H9 (cell line): ENCODE results near the gene RASL10A. TPM values are rescaled to one million over a fixed set of nuclear protein-coding genes. Genes with fewer than 3 reads are reported as not detected.

Experiments
- DNase-seq: peaks from one replicate; pipeline ENCODE4 v3.0.0-alpha.2; 2017
- H2AFZ ChIP-seq: one replicate; pipeline ENCODE4 v1.6.1; 2013; ENCODE audit warnings: mild to moderate bottlenecking, low read length, control low read depth, moderate library complexity
- H2AK5ac ChIP-seq: 2 replicates; pipeline ENCODE4 v1.6.1; 2013; ENCODE audit warnings: low read length, control low read depth, mixed read lengths; ENCODE audit not compliant: insufficient read length
- H2BK120ac ChIP-seq: one replicate; pipeline ENCODE4 v1.6.1; 2013; ENCODE audit warnings: low read depth, mild to moderate bottlenecking, low read length, control low read depth, inconsistent platforms; ENCODE audit not compliant: poor library complexity, severe bottlenecking
- H2BK12ac ChIP-seq: 2 replicates; pipeline ENCODE4 v1.6.1; 2013; ENCODE audit warnings: low read length, control low read depth, mixed read lengths, low read depth; ENCODE audit not compliant: insufficient read length
- H2BK15ac ChIP-seq: 2 replicates; pipeline ENCODE4 v1.6.1; 2013; ENCODE audit warnings: low read depth, low read length, control low read depth
- H2BK20ac ChIP-seq: one replicate; pipeline ENCODE4 v1.6.1; 2013; ENCODE audit warnings: low read depth, mild to moderate bottlenecking, low read length, control low read depth, inconsistent platforms; ENCODE audit not compliant: poor library complexity, severe bottlenecking
- H2BK5ac ChIP-seq: 2 replicates; pipeline ENCODE4 v1.6.1; 2013; ENCODE audit warnings: low read length, control low read depth, mixed read lengths; ENCODE audit not compliant: insufficient read length
- H3K14ac ChIP-seq: 2 replicates; pipeline ENCODE4 v1.6.1; 2013; ENCODE audit warnings: low read length, control low read depth; ENCODE audit not compliant: insufficient read depth
- H3K18ac ChIP-seq: 2 replicates; pipeline ENCODE4 v1.6.1; 2013; ENCODE audit warnings: low read depth, mild to moderate bottlenecking, mixed read lengths, low read length, control low read depth; ENCODE audit not compliant: insufficient read length
- H3K23ac ChIP-seq: 2 replicates; pipeline ENCODE4 v1.6.1; 2013; ENCODE audit warnings: low read length, control low read depth, mixed read lengths, low read depth; ENCODE audit not compliant: insufficient read length
- H3K23me2 ChIP-seq: 2 replicates; pipeline ENCODE4 v1.6.1; 2013; ENCODE audit warnings: low read depth, mild to moderate bottlenecking, mixed read lengths, low read length, control low read depth; ENCODE audit not compliant: insufficient read length, poor library complexity, severe bottlenecking
- H3K27ac ChIP-seq: 2 replicates; pipeline ENCODE4 v1.5.1; 2013; ENCODE audit warnings: low read length, control low read depth, mixed read lengths, low read depth; ENCODE audit not compliant: insufficient read length
- H3K27me3 ChIP-seq: 2 replicates; pipeline ENCODE4 v1.6.1; 2013; ENCODE audit warnings: low read length, control low read depth, inconsistent platforms; ENCODE audit not compliant: insufficient read depth
- H3K4ac ChIP-seq: 2 replicates; pipeline ENCODE4 v1.6.1; 2013; ENCODE audit warnings: low read depth, mild to moderate bottlenecking, control low read depth, inconsistent platforms, low read length, moderate library complexity
- H3K4me1 ChIP-seq: 2 replicates; pipeline ENCODE4 v1.6.1; 2013; ENCODE audit warnings: low read length, control low read depth, inconsistent platforms; ENCODE audit not compliant: insufficient read depth
- H3K4me2 ChIP-seq: 2 replicates; pipeline ENCODE4 v1.6.1; 2013; ENCODE audit warnings: low read length, control low read depth, mixed read lengths; ENCODE audit not compliant: insufficient read length, insufficient read depth
- H3K56ac ChIP-seq: 2 replicates; pipeline ENCODE4 v1.6.1; 2013; ENCODE audit warnings: low read depth, mild to moderate bottlenecking, mixed read lengths, low read length, control low read depth; ENCODE audit not compliant: insufficient read length
- H3K79me1 ChIP-seq: 2 replicates; pipeline ENCODE4 v1.6.1; 2013; ENCODE audit warnings: low read depth, mild to moderate bottlenecking, moderate library complexity, low read length, control low read depth, inconsistent platforms; ENCODE audit not compliant: insufficient read depth, poor library complexity, severe bottlenecking
- H3K79me2 ChIP-seq: 2 replicates; pipeline ENCODE4 v1.6.1; 2013; ENCODE audit warnings: low read length, control low read depth, inconsistent platforms; ENCODE audit not compliant: insufficient read depth
- H3K9ac ChIP-seq: 2 replicates; pipeline ENCODE4 v1.6.1; 2013; ENCODE audit warnings: low read length, control low read depth, mixed read lengths; ENCODE audit not compliant: insufficient read length; ENCODE audit errors: extremely low read depth
- H3K9me3 ChIP-seq: one replicate; pipeline ENCODE4 v1.6.1; 2013; ENCODE audit warnings: low read depth, low read length, inconsistent platforms; ENCODE audit not compliant: control insufficient read depth
- H3T11ph ChIP-seq: one replicate; pipeline ENCODE4 v1.6.1; 2013; ENCODE audit warnings: mild to moderate bottlenecking, low read length, control low read depth, inconsistent platforms
- H4K20me1 ChIP-seq: one replicate; pipeline ENCODE4 v1.6.1; 2013; ENCODE audit not compliant: control insufficient read depth, insufficient read length, insufficient read depth
- H4K5ac ChIP-seq: 2 replicates; pipeline ENCODE4 v1.6.1; 2013; ENCODE audit warnings: low read depth, mild to moderate bottlenecking, mixed read lengths, low read length, control low read depth; ENCODE audit not compliant: insufficient read length
- H4K8ac ChIP-seq: replicated peaks from 2 replicates; pipeline ENCODE4 v1.6.1; 2013; ENCODE audit warnings: low read length, control low read depth, mixed read lengths, low read depth; ENCODE audit not compliant: insufficient read length
- H4K91ac ChIP-seq: 2 replicates; pipeline ENCODE4 v1.6.1; 2013; ENCODE audit warnings: low read depth, mild to moderate bottlenecking, moderate library complexity, mixed read lengths, low read length, control low read depth; ENCODE audit not compliant: insufficient read length
- H3K27ac Mint-ChIP-seq, 3 experiments: 2 replicates in 2 of 3; 3 replicates in 1 of 3; pipeline ENCODE4 v1.8.0; 2020 to 2021; ENCODE audit warnings: mixed read lengths in 3 of 3, mild to moderate bottlenecking in 1 of 3, moderate library complexity in 1 of 3
- H3K27me3 Mint-ChIP-seq: 2 replicates; pipeline ENCODE4 v1.8.0; 2021; ENCODE audit warnings: low read depth, mild to moderate bottlenecking, moderate library complexity, mixed read lengths
- H3K36me3 Mint-ChIP-seq, 3 experiments: 2 replicates in 2 of 3; 3 replicates in 1 of 3; pipeline ENCODE4 v1.8.0; 2020 to 2021; ENCODE audit warnings: low read depth in 3 of 3, mixed read lengths in 3 of 3; ENCODE audit not compliant: insufficient read depth in 1 of 3
- H3K4me1 Mint-ChIP-seq, 2 experiments: 2 replicates each; pipeline ENCODE4 v1.8.0; 2020; ENCODE audit warnings: mixed read lengths in 2 of 2
- H3K4me3 Mint-ChIP-seq, 2 experiments: 2 replicates in 1 of 2; 3 replicates in 1 of 2; pipeline ENCODE4 v1.8.0; 2020 to 2021; ENCODE audit warnings: mild to moderate bottlenecking in 2 of 2, mixed read lengths in 2 of 2, moderate library complexity in 1 of 2
- H3K9me3 Mint-ChIP-seq, 2 experiments: 2 replicates in 1 of 2; 3 replicates in 1 of 2; pipeline ENCODE4 v1.8.0; 2020; ENCODE audit warnings: mild to moderate bottlenecking in 2 of 2, mixed read lengths in 2 of 2, moderate library complexity in 1 of 2
- total RNA-seq: library from RNA; stranded (reverse); gene quantifications from 2 replicates; pipeline ENCODE4 v1.2.1, GENCODE V29; 2021
- TF ChIP-seq, protein P1 (sequence below): fragments of 200-600 bp; sonication (generic); conservative IDR thresholded peaks from 3 replicates; pipeline ENCODE4 v1.8.0; 2021; ENCODE audit warnings: antibody characterized with exemption, mild to moderate bottlenecking

RASL10A gene
- total RNA-seq, 1 experiment from 2014 or later, result 0.90 TPM

DNA sequence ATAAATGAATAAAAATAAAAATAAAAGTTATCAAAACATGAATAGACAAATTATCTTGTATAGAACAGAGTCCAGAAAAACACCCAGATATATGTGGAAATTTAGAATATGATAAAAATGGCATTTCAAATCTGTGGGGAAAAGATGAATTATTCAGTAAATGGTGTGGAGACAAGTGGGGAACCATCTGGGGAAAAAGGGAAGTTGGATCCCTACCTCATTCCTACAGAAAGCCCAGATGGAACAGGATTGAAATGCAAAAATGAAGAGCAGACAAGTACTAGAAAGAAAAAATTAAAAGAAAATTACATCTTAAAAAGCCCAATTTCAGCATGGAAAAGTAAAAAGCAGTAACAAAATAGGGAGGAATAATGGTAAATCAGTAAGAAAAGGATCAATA lies 8.1 kb upstream of the RASL10A start:
- Mint-ChIP-seq H3K36me3 (peaks cover 0 to 10% (median 8%) of the 10 kb centered on the region in 3 experiments; a peak in 2 of 7 replicates), H3K27ac (no peak overlapping the region; a peak in 1 of 7 replicates), H3K4me3 (no peak overlapping the region), H3K4me1 (no peaks in the 10 kb centered on the region), H3K9me3 (no peaks in the 10 kb centered on the region), H3K27me3 (peaks cover 2% of the 10 kb centered on the region; the same call in 1 of the 2 replicates)
- no peak for DNase-seq
- H3K79me1 ChIP-seq, result no peaks in the 10 kb centered on the region
- H2AFZ ChIP-seq, result no peak overlapping the region
- H3K18ac ChIP-seq, result no peak overlapping the region
- no peak overlapping the region for H3T11ph ChIP-seq
- no peak overlapping the region for H4K91ac ChIP-seq
- H3K56ac ChIP-seq, result no peak overlapping the region
- no peak overlapping the region for H2AK5ac ChIP-seq
- H3K4me1 ChIP-seq, result no peaks in the 10 kb centered on the region
- H2BK20ac ChIP-seq, result no peak overlapping the region
- H2BK5ac ChIP-seq, result no peak overlapping the region
- H2BK15ac ChIP-seq, result no peak overlapping the region
- no peaks in the 10 kb centered on the region for H3K23me2 ChIP-seq
- H3K79me2 ChIP-seq, result no peaks in the 10 kb centered on the region
- no peak overlapping the region for H2BK120ac ChIP-seq
- no peak overlapping the region for H3K27ac ChIP-seq
- no peaks in the 10 kb centered on the region for H4K20me1 ChIP-seq
- H3K23ac ChIP-seq, result no peak overlapping the region
- no peak overlapping the region for H3K9ac ChIP-seq
- no peaks in the 10 kb centered on the region for H3K27me3 ChIP-seq
- no peaks in the 10 kb centered on the region for H3K9me3 ChIP-seq
- no peak overlapping the region for H4K8ac ChIP-seq
- TF ChIP-seq, protein P1, sequence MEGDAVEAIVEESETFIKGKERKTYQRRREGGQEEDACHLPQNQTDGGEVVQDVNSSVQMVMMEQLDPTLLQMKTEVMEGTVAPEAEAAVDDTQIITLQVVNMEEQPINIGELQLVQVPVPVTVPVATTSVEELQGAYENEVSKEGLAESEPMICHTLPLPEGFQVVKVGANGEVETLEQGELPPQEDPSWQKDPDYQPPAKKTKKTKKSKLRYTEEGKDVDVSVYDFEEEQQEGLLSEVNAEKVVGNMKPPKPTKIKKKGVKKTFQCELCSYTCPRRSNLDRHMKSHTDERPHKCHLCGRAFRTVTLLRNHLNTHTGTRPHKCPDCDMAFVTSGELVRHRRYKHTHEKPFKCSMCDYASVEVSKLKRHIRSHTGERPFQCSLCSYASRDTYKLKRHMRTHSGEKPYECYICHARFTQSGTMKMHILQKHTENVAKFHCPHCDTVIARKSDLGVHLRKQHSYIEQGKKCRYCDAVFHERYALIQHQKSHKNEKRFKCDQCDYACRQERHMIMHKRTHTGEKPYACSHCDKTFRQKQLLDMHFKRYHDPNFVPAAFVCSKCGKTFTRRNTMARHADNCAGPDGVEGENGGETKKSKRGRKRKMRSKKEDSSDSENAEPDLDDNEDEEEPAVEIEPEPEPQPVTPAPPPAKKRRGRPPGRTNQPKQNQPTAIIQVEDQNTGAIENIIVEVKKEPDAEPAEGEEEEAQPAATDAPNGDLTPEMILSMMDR, result no peak
- no peak overlapping the region for H2BK12ac ChIP-seq
- H4K5ac ChIP-seq, result no peak overlapping the region
- no peak overlapping the region for H3K14ac ChIP-seq
- no peak overlapping the region for H3K4me2 ChIP-seq
- H3K4ac ChIP-seq, result no peak overlapping the region
